ENCODE results near the gene ELMO1. TPM values are rescaled to one million over a fixed set of nuclear protein-coding genes. Genes with fewer than 3 reads are reported as not detected.

ELMO1 gene
- total and polyA plus RNA-seq, 2 experiments from 2014 or later = 6.5 to 24.9 TPM

DNA sequence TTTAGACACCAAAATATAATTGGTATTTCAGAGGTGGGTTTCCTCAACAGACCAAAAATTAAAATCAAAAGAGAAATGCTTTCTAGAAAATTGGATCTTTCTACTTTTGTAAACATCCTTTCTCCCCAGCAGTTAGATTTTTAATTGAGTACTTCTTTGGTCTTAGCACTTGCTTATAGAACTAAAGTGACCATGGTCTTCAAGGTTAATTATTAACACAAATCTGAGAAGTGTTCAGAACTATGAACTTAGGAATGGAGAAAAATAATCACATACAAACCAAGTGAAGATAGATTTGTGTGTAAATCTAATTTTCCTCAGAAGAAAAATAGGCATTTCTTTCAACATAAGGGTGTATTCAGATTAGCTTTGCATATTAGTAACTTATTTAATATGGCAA lies 355.4 kb downstream of the ELMO1 start:
- Histone ChIP-seq H3K9me2 (ENCODE audit: insufficient read depth) (no peaks in the 10 kb centered on the region), H3K4me1 (ENCODE audit: insufficient read depth) (peaks cover 11% of the 10 kb centered on the region; the same call in 1 of the 2 replicates), H4K20me1 (replicated peaks; ENCODE audit: insufficient read depth) (no peaks in the 10 kb centered on the region), H3K79me2 (replicated peaks; ENCODE audit: insufficient read depth) (no peaks in the 10 kb centered on the region), H3K4me3 (no peak overlapping the region), H3K27ac (ENCODE audit: low read depth) (no peak overlapping the region), H3K4me2 (no peak overlapping the region), H3K36me3 (ENCODE audit: insufficient read depth) (no peaks in the 10 kb centered on the region), H3K27me3 (ENCODE audit: insufficient read depth) (no peaks in the 10 kb centered on the region), H3F3A (replicated peaks; ENCODE audit: low read depth) (no peaks in the 10 kb centered on the region), H2AFZ (no peak overlapping the region)
- ATAC-seq (no peak), DNase-seq (ENCODE audit: low spot score) (no peak)
- H3K36me3 Mint-ChIP-seq (ENCODE audit: low read depth) = no peaks in the 10 kb centered on the region; the same call in 2 of the 3 replicates
- no peak overlapping the region for H3K4me3 Mint-ChIP-seq
- TF ChIP-seq POLR2AphosphoS5 (IDR thresholded peaks at IDR 0.05; ENCODE audit: low read depth) (no peak), REST (IDR thresholded peaks at IDR 0.05; ENCODE audit: unreplicated experiment) (no peak)
- H3K4me1 Mint-ChIP-seq = peaks cover 16% of the 10 kb centered on the region
- H3K27me3 Mint-ChIP-seq (ENCODE audit: insufficient read depth, low read depth, poor library complexity) = no peaks in the 10 kb centered on the region
- H3K27ac Mint-ChIP-seq = no peak overlapping the region
- H3K9me3 Mint-ChIP-seq = no peaks in the 10 kb centered on the region

GRCh38 chr7:37092548-37092947 lies 356.1 kb downstream of the ELMO1 start:
- no peak overlapping the region for H3K4me3 Mint-ChIP-seq
- H3K4me1 Mint-ChIP-seq = peaks cover 12% of the 10 kb centered on the region
- Histone ChIP-seq H4K20me1 (replicated peaks; ENCODE audit: insufficient read depth) (no peaks in the 10 kb centered on the region), H3K4me1 (ENCODE audit: insufficient read depth) (peaks cover 9% of the 10 kb centered on the region; the same call in 1 of the 2 replicates), H3K36me3 (ENCODE audit: insufficient read depth) (no peaks in the 10 kb centered on the region), H3K79me2 (replicated peaks; ENCODE audit: insufficient read depth) (no peaks in the 10 kb centered on the region), H3K9me2 (ENCODE audit: insufficient read depth) (no peaks in the 10 kb centered on the region), H3K27me3 (ENCODE audit: insufficient read depth) (no peaks in the 10 kb centered on the region), H3F3A (replicated peaks; ENCODE audit: low read depth) (no peaks in the 10 kb centered on the region), H3K27ac (ENCODE audit: low read depth) (no peak overlapping the region), H3K4me2 (no peak overlapping the region), H2AFZ (no peak overlapping the region), H3K4me3 (no peak overlapping the region)
- no peaks in the 10 kb centered on the region for H3K27me3 Mint-ChIP-seq (ENCODE audit: insufficient read depth, low read depth, poor library complexity)
- ATAC-seq (no peak), DNase-seq (ENCODE audit: low spot score) (no peak)
- no peak overlapping the region for H3K27ac Mint-ChIP-seq
- H3K9me3 Mint-ChIP-seq = no peaks in the 10 kb centered on the region
- H3K36me3 Mint-ChIP-seq (ENCODE audit: low read depth) = no peaks in the 10 kb centered on the region; the same call in 2 of the 3 replicates
- TF ChIP-seq JUNB (IDR thresholded peaks at IDR 0.05; ENCODE audit: unreplicated experiment) = no peak
- TF ChIP-seq, protein P1, sequence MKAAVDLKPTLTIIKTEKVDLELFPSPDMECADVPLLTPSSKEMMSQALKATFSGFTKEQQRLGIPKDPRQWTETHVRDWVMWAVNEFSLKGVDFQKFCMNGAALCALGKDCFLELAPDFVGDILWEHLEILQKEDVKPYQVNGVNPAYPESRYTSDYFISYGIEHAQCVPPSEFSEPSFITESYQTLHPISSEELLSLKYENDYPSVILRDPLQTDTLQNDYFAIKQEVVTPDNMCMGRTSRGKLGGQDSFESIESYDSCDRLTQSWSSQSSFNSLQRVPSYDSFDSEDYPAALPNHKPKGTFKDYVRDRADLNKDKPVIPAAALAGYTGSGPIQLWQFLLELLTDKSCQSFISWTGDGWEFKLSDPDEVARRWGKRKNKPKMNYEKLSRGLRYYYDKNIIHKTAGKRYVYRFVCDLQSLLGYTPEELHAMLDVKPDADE (IDR thresholded peaks at IDR 0.05) = no peak
- TF ChIP-seq, protein P2, sequence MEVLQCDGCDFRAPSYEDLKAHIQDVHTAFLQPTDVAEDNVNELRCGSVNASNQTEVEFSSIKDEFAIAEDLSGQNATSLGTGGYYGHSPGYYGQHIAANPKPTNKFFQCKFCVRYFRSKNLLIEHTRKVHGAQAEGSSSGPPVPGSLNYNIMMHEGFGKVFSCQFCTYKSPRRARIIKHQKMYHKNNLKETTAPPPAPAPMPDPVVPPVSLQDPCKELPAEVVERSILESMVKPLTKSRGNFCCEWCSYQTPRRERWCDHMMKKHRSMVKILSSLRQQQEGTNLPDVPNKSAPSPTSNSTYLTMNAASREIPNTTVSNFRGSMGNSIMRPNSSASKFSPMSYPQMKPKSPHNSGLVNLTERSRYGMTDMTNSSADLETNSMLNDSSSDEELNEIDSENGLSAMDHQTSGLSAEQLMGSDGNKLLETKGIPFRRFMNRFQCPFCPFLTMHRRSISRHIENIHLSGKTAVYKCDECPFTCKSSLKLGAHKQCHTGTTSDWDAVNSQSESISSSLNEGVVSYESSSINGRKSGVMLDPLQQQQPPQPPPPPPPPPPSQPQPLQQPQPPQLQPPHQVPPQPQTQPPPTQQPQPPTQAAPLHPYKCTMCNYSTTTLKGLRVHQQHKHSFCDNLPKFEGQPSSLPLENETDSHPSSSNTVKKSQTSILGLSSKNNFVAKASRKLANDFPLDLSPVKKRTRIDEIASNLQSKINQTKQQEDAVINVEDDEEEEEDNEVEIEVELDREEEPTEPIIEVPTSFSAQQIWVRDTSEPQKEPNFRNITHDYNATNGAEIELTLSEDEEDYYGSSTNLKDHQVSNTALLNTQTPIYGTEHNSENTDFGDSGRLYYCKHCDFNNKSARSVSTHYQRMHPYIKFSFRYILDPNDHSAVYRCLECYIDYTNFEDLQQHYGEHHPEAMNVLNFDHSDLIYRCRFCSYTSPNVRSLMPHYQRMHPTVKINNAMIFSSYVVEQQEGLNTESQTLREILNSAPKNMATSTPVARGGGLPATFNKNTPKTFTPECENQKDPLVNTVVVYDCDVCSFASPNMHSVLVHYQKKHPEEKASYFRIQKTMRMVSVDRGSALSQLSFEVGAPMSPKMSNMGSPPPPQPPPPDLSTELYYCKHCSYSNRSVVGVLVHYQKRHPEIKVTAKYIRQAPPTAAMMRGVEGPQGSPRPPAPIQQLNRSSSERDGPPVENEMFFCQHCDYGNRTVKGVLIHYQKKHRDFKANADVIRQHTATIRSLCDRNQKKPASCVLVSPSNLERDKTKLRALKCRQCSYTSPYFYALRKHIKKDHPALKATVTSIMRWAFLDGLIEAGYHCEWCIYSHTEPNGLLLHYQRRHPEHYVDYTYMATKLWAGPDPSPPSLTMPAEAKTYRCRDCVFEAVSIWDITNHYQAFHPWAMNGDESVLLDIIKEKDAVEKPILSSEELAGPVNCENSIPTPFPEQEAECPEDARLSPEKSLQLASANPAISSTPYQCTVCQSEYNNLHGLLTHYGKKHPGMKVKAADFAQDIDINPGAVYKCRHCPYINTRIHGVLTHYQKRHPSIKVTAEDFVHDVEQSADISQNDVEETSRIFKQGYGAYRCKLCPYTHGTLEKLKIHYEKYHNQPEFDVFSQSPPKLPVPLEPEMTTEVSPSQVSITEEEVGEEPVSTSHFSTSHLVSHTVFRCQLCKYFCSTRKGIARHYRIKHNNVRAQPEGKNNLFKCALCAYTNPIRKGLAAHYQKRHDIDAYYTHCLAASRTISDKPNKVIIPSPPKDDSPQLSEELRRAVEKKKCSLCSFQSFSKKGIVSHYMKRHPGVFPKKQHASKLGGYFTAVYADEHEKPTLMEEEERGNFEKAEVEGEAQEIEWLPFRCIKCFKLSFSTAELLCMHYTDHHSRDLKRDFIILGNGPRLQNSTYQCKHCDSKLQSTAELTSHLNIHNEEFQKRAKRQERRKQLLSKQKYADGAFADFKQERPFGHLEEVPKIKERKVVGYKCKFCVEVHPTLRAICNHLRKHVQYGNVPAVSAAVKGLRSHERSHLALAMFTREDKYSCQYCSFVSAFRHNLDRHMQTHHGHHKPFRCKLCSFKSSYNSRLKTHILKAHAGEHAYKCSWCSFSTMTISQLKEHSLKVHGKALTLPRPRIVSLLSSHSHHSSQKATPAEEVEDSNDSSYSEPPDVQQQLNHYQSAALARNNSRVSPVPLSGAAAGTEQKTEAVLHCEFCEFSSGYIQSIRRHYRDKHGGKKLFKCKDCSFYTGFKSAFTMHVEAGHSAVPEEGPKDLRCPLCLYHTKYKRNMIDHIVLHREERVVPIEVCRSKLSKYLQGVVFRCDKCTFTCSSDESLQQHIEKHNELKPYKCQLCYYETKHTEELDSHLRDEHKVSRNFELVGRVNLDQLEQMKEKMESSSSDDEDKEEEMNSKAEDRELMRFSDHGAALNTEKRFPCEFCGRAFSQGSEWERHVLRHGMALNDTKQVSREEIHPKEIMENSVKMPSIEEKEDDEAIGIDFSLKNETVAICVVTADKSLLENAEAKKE (CRISPR knock-in tag; IDR thresholded peaks at IDR 0.05) = no peak
- TF ChIP-seq REST (IDR thresholded peaks at IDR 0.05; ENCODE audit: unreplicated experiment) = no peak
- TF ChIP-seq NANOG (IDR thresholded peaks at IDR 0.05; ENCODE audit: borderline replicate concordance) = no peak

All from GM23338 (cell line).